Measurements from ENCODE around the gene PCNX2.

Gene PCNX2

GRCh38 chr1:232987046-232987773, 308.3 kb downstream of the PCNX2 start:
- Histone ChIP-seq H3K4me1 (ENCODE audit: insufficient read depth, poor library complexity, severe bottlenecking) (no peaks in the 10 kb centered on the region), H3K27me3 (ENCODE audit: insufficient read depth, poor library complexity, severe bottlenecking) (no peaks in the 10 kb centered on the region), H3K9me3 (ENCODE audit: severe bottlenecking) (no peaks in the 10 kb centered on the region), H3K36me3 (ENCODE audit: low read depth) (no peaks in the 10 kb centered on the region), H3K27ac (ENCODE audit: poor library complexity, severe bottlenecking) (no peak overlapping the region), H3K4me3 (ENCODE audit: severe bottlenecking) (no peak overlapping the region)
- TF ChIP-seq CTCF (IDR thresholded peaks at IDR 0.05; ENCODE audit: poor library complexity, severe bottlenecking), result no peak
- DNase-seq (ENCODE audit: low spot score), result no peak
- ATAC-seq (ENCODE audit: low read depth), result no peak

GRCh38 chr1:232986527-232986922, 309.0 kb downstream of the PCNX2 start:
- Histone ChIP-seq H3K27me3 (ENCODE audit: insufficient read depth, poor library complexity, severe bottlenecking) (no peaks in the 10 kb centered on the region), H3K4me3 (ENCODE audit: severe bottlenecking) (no peak overlapping the region), H3K27ac (ENCODE audit: poor library complexity, severe bottlenecking) (no peak overlapping the region), H3K9me3 (ENCODE audit: severe bottlenecking) (no peaks in the 10 kb centered on the region), H3K4me1 (ENCODE audit: insufficient read depth, poor library complexity, severe bottlenecking) (no peaks in the 10 kb centered on the region), H3K36me3 (ENCODE audit: low read depth) (no peaks in the 10 kb centered on the region)
- DNase-seq (ENCODE audit: low spot score), result no peak
- no peak for TF ChIP-seq CTCF (IDR thresholded peaks at IDR 0.05; ENCODE audit: poor library complexity, severe bottlenecking)
- ATAC-seq (ENCODE audit: low read depth), result no peak

GRCh38 chr1:232985882-232986526, 309.5 kb downstream of the PCNX2 start:
- Histone ChIP-seq H3K4me1 (ENCODE audit: insufficient read depth, poor library complexity, severe bottlenecking) (no peaks in the 10 kb centered on the region), H3K27me3 (ENCODE audit: insufficient read depth, poor library complexity, severe bottlenecking) (no peaks in the 10 kb centered on the region)
- no peak for ATAC-seq (ENCODE audit: low read depth)

GRCh38 chr1:232984577-232985425, 310.7 kb downstream of the PCNX2 start:
- no peaks in the 10 kb centered on the region for H3K4me1 ChIP-seq (ENCODE audit: insufficient read depth, poor library complexity, severe bottlenecking)
- H3K9me3 ChIP-seq (ENCODE audit: severe bottlenecking), result no peaks in the 10 kb centered on the region
- H3K27ac ChIP-seq (ENCODE audit: poor library complexity, severe bottlenecking), result no peak overlapping the region
- no peaks in the 10 kb centered on the region for H3K27me3 ChIP-seq (ENCODE audit: insufficient read depth, poor library complexity, severe bottlenecking)
- no peak for DNase-seq (ENCODE audit: low spot score)
- no peak for TF ChIP-seq CTCF (IDR thresholded peaks at IDR 0.05; ENCODE audit: poor library complexity, severe bottlenecking)
- no peak overlapping the region for H3K4me3 ChIP-seq (ENCODE audit: severe bottlenecking)
- no peak for ATAC-seq (ENCODE audit: low read depth)
- no peaks in the 10 kb centered on the region for H3K36me3 ChIP-seq (ENCODE audit: low read depth)

More at GRCh38 chr1:232985882-232986526, 309.5 kb downstream of the PCNX2 start:
- Histone ChIP-seq H3K4me3 (ENCODE audit: severe bottlenecking) (no peak overlapping the region), H3K27ac (ENCODE audit: poor library complexity, severe bottlenecking) (no peak overlapping the region), H3K36me3 (ENCODE audit: low read depth) (no peaks in the 10 kb centered on the region), H3K9me3 (ENCODE audit: severe bottlenecking) (no peaks in the 10 kb centered on the region)
- no peak for DNase-seq (ENCODE audit: low spot score)
- TF ChIP-seq CTCF (IDR thresholded peaks at IDR 0.05; ENCODE audit: poor library complexity, severe bottlenecking), result no peak

Measured in RWPE2 (cell line).